Endometrium (tissue), 2 donors: ENCODE results near the gene EMC8.
"Not testable (repeated sequence)": the region's sequence is repeated elsewhere in the genome, so short reads cannot be mapped to it uniquely, and the experiment has no call there.

Source experiments
- FAIRE-seq: peaks from 2 replicates; lab custom pipeline; 2012; peaks lifted over from hg19 to GRCh38; lab: Jason Lieb, UNC
- donor health status: control.
- donor health status: control.

EMC8 gene

DNA sequence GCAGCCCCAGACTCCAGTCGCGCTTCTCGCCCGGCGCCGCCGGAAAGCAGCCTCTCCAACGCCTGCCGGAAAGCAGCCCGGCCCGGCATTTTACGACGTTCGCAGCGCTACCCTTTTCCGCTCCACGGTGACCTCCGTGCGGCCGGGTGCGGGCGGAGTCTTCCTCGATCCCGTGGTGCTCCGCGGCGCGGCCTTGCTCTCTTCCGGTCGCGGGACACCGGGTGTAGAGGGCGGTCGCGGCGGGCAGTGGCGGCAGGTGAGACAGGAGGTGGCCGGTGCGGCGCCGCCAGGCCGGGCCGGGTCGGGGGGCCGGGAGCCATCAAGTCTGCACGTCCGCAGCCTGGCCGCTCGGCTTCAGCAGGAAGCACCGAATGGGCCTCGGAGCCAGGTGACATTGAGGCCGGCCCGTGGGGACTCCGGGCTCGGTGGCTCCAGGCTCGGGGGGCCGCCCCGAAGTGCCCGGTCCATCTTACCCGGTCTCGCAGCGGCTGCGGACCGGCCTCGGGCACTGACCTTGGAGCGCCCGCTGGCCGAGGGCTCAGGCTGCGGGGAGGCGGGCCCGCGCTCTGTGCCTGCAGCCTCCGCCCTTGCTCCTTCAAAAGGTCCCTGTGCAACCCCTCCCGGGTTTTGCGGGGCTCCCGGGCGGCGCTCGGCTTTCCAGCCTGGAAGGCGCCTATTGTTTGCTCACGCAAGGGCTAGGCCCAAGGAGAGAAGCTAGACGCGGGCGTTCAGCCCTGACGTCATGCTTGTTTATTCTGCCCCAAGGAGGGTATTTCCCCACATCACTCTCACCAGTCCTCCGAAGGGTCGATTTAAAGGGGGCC lies at the start of gene EMC8, which contains the start of gene COX4I1:
Gene EMC8, minus strand, starts transcription at position 48 of the 824 bp plus-strand sequence. CDS start 249 bp downstream, outside the sequence.
Gene COX4I1, plus strand, starts transcription at position 199 of the 824 bp plus-strand sequence. CDS start 1,511 bp downstream, outside the sequence.
- no peak for FAIRE-seq

DNA sequence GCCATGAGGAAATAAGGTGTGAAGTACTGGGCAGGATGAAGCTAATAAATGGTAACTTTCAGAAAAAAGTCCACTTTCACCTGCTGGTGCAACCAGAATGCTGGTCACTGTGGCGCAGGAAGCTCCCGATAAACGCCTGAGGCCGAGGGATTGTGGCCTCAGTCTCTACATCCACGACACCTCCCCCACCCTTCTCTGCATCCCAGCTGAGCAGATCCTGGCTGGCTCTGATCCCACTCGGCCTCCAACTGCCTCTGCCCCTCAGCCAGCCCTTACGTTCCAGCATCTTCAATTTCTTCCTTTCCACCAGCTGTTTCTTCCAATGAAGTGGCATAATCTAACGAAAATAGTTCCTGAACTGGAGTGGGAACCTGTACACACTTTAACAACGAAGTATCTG lies 49.6 kb upstream of the EMC8 start:
- FAIRE-seq, result no peak

DNA sequence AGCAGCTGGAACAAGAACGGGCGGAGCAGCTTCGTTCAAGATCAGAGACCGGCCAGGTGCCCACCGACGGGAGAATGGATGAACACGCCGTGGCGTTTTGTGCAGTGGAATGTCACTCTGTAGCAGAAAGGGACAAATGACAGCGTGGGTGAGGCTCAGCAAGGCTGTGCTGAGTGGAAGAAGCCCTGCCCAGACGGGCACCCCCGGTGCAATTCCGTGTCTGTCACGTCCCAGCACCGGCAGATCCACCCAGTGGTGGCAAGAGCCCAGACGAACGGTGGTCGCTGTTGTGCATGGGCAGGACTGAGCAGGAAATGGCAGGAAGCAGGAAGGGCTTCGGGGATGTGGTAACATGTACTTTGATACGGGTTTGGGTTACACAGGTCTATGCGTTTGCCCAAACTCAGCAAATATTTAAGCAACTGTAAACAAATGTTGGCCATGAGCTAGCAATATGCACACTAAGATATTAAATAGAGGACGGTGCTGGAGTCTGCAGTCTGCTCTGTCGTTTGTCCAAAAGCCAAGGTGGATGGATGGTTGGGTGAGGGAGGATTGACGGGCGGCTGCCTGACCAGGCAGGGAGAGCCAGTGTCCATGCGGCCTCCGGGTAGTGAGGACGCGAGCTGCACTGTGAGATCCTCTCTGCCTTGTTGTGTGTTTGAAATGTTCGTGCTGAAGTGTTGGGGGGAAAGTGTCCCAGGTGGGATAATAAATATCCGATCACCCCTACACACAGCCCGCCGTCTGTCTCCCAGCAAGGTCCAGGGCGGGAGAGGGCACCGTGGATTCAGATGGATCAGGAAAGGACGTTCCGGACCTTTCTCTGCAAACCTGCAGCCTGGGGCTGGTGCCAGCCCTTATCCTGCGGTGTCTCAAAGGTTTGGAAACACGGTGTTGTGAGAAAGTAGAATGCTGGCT lies 48.6 kb upstream of the EMC8 start:
- FAIRE-seq, result no peak

DNA sequence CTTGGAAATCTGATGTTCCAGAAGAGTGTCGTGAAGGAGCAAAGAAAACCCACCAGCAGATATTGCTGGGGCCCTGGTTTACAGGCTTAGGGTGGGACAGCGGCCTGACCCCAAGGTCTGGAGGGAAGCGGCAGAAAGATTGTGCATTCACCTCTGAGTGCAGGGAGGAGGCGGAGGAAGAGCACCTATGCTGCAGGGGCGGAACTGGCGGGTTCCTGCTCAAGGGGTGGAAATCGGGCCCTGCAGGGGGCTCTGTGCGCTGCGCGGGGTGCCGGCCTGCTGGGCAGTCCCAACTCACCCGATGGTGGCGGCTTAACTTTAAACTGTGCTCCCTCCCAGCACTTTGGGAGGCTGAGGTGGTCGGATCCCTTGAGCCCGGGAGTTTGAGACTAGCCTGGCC lies 47.7 kb upstream of the EMC8 start:
- no peak for FAIRE-seq

DNA sequence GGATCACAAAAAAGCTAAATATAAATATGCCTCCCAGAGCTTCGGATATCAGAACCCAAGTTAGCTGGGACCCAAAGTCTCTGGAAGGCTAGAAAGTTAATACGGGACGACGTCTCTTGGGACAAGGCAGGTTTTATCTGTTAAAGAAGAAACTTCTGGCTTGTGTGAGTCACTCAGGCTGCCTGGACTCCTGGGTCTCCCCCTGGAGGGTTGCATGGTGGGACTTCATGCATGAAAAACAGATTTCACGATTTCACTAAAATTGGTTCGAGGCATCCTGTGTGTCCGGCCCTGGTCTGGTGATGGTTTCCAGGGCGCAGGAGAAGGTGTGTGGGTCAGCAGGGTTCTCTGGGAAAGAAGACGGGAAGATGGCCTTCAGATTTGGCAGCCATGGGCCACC lies 47.1 kb upstream of the EMC8 start:
- no peak for FAIRE-seq

DNA sequence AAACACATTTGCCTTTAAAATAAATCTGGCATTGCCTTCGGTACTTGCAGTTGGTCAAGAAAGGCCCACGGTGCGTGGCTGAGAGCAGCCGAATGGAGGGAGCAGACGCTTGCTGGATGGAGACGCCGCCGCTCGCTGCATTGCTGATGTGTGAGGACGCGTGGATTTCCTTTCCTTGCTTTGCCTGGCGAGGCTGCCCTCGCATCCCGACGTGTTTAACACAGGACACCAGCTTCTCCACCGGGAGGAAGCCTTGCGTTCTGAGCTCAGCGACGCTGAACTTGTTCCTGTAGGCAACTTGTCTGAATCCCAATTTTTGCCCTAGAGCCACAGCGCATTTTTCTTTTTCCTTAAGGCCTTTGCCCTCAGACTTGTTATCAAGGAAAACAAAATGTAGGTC lies 45.9 kb upstream of the EMC8 start:
- FAIRE-seq, result no peak

DNA sequence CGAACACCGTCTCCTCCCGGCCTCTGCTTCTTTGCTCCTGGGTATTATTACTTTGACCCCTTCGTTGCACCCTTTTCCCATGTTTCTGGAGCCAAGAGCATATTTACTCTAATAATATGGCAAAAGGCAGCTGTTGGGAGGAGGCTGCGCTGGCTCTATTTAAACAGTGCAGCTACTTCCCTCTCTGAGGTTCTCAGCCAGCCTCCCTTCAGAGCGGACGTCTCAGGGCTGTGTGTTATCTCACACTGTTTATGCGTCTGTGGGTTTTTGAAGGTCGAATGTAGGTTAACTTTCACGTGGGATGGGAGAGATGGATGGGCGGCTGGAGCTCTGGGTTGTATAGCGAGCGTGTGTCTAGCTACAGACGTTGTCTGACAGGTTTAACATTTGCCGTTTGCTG lies 45.4 kb upstream of the EMC8 start:
- no peak for FAIRE-seq

DNA sequence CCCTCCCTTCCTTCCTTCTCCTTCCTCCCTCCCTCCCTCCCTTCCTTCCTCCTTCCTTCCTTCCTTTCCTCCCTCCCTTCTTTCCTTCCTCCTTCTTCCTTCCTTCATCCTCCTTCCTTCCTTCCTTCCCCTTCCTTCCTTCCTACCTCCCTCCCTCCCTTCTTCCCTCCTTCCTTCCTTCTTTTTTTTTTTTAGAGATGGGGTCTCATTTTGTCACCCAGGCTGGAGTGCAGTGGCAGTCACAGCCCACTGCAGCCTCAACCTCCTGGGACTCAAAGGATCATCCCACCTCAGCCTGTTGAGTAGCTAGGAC lies 44.8 kb upstream of the EMC8 start:
- FAIRE-seq, result no peak

DNA sequence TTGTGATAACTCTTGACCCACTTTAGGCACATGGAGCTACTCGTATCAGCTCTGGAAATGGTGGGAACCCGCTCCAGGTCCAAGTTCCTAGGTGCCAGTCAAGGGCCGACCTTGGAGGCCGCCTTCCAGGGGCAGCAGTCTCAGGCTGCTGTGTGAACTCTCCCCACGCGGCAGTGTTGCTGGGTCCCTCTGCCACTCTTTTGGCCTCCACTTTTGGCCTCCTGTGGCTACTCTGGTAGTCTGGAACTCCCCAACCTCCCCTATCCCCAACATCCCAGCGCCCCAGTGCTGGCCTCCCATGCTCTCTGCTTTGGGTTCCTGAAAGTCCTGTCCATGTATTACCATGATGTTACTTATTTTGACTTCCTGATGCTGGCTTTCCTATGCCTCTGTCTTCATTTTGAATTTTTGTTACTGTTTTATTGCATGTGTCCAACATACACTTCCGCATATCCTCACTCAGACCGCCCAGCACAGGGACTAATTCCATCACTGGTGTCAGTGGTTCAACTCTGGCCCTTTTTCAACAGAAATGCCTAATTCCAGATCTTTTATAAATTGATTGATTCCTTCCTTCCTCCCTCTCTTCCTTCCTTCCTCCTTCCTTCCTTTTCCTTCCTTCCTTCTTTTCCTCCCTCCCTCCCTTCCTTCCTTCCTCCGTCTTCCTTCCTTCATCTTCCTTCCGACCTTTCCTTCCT lies 44.3 kb upstream of the EMC8 start:
- no peak for FAIRE-seq

DNA sequence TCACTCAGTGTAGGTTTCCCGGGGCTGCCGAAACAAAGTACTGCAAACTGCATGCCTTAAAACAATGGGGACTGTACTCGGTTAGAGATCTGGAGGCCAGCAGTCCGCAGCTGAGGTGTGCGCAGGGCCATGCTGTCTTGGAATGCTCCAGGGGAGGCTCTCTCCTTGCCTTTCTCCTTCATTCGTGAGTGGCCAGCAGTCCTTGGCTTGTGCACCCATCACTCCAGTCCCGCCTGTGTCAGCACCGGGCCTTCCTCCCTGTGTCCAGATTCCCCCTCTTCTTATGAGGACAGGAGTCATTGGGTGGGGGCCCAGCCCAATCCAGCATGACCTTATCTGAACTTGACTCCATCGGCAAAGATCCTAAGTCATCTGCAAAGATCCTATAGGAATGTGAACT lies 43.5 kb upstream of the EMC8 start:
- no peak for FAIRE-seq

DNA sequence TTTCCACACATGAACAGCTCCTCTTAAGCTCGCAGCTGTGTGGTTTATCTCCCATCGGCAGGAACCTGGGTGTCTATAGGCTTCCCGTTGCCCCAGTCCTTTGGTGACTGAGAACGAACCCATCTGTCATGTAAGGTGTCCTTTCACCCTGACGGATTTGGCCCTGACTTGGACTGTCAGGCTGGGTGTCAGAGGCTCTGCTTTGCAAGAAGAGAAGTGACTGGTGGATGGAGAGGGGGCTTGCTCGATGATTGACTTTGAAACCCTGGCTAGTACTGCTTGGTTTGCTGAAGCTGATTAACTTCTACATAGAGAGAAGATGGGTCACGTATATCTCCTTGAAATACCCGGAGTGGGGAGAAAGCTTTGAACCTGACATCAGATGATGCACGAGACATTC lies 43.1 kb upstream of the EMC8 start:
- no peak for FAIRE-seq

DNA sequence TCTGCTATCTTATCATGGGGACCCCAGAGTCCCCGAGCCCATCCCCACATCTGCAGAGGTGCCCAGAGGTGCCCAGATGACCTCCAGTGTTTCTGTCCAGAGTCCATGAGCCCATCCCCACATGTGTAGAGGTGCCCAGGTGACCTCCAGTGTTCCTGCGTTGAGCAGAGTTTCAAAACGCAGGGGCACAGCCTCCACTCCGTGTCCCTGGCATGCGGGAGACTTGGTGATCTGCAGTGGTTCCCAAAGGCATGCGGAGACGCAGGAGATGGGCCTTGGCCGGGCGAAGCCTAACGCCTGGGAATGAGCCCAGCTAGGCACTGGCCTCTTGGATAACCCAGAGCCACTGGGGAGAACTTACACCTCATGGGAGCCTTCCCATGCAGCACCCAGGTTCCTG lies 41.5 kb upstream of the EMC8 start:
- no peak for FAIRE-seq

DNA sequence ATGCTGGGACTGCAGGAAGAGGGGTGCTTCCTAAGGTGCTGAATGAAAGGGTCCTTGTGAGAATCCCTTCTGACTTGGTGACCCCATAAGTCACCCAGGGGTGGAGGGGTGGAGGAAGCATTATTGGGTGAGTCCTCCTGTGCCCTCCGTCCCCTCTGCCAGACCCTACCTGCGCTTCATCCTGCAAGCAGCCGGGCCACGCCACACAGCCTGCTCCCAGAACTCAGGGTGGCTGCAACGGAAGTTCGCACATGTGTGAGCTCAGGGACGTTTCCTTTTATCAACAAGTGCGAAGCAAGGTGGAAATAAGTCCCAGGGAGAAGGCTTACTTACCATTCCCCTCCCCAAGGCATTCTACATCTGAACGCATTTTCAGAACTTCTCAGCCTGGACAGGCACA lies 41.1 kb upstream of the EMC8 start:
- FAIRE-seq, result no peak

DNA sequence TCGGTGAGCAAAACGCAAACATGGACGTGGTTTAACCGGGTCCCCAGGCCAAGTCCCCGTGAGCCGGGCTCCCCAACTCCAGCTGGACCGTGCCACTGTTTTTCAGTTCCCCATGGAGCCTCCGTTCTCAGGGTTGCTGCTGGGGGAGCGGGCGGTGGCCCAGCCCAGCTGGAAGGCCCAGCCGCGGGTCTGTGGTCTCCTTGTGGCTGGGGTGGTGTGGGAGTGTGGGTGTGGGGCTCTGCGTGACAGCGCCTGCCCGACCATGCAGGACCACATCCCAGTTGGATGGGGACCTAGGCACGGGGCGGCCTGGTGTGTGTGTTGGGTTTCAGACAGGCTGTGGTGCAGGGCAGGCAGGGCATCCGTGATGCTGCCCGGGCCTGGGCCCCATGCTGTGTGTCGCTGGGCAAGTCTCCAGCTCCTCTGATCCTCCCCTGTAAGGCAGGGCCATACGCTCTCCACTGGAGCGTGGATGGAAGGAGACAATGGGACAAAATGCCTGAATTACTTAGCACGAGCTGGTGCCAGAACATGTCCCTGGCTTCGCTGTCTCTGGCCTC lies 40.4 kb upstream of the EMC8 start:
- no peak for FAIRE-seq

DNA sequence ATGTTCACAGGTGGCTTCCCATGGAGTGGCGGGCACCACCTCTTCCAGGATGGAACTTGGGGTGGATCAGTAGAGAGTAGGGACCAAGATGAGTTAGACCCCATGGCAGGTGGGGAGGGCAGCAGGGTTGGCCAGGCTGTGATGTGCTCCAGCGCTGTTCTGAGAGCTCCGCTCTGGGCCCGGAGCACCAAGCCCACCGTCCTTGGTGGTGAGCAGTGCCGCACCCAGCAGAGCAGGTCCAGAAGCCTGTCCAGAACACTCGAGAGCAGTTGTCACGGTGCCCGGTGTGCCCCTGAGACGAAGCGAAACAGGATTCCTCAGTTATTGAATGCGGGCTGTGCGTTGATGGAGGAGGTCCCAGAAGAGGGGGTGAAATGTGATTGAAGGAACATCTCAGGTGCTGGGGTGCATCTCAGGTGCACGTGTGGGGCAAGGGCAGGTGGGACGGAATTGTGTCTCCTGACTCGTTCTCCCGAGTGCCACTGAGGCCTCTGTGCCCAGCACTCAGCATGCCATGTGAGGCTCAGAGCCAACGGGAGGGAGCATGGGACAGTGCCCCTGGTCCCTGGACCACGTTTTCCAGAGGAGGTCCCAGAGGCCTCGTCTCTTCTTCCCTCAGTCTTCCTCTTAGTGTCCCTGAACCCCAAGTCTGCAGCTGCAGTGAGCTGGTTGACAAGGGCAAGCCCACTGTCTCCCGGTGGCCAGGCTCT lies 39.7 kb upstream of the EMC8 start:
- FAIRE-seq, result no peak

DNA sequence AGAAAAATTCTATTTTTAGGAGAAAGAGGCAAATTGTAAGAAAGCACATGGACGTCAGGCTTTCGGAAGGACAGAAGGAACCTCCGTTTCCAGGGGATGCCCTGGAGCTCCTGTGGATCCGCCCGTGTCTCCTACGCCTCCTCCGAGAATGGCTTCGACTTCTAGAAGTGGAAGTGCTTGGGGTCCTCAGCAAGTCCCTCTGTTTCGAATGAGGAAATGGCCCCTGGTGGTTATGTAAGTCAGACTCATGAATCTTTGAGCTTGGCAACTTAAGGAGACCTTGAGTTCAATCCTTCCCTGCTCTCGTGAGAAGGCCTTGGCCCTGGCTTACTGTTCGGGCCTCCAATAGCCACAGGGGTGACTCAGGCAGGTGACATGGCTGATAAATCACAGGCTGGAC lies 39.0 kb upstream of the EMC8 start:
- no peak for FAIRE-seq

DNA sequence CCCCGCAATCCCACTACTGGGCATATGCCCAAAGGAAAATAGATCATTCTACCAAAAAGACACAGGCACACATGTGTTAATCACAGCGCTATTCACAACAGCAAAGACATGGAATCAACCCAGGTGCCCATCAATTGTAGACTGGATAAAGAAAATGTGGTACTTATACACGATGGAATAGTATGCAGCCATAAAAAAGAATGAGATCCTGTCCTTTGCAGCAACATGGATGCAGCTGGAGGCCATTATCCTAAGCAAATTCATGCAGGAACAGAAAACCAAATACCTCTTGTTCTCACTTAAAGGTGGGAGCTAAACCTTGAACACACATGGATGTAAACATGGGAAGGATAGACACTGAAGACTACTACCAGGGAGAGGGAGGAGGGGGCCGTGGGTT lies 38.3 kb upstream of the EMC8 start:
- FAIRE-seq, result not testable (repeated sequence)

DNA sequence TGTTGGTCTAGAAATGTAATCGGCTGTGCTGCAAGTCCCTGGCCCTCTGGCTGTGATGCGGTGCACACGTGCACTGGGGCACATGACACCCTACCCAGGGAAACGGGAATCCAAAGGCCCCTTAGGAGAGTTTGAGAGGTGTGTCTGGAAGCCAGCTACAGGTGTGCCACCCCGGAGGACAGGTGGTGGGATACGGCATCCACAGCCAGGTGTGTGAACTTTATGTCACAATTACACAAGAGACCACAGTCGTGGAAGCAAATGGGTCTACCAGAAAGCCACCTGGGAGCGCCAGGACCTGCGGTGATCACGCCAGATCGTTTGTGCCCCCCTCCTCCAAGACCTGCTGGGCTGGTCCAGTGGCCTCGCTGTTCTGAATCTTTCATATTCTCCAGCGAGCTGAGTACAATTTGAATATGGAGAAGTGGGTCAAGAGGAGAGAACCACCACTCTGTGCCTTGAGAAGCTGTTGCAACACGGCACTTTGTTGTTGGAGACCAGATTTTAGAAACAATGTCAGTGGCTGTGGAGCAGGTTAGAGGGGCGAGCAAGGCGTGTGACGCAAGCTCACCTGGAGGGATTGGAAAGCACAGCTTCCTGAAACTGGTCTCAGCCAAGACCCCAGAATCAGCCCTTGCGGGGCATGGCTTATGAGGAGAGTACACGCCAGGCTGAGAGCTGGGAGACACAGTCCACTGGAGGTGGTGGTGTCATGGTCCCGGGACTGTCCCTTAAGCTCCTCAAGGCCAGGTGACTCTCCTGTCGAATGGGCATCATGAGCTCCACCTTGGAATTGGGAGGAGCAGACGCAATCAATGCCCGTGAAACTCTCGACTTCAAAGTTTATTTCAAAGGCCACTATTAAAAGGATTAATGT lies 37.6 kb upstream of the EMC8 start:
- no peak for FAIRE-seq

DNA sequence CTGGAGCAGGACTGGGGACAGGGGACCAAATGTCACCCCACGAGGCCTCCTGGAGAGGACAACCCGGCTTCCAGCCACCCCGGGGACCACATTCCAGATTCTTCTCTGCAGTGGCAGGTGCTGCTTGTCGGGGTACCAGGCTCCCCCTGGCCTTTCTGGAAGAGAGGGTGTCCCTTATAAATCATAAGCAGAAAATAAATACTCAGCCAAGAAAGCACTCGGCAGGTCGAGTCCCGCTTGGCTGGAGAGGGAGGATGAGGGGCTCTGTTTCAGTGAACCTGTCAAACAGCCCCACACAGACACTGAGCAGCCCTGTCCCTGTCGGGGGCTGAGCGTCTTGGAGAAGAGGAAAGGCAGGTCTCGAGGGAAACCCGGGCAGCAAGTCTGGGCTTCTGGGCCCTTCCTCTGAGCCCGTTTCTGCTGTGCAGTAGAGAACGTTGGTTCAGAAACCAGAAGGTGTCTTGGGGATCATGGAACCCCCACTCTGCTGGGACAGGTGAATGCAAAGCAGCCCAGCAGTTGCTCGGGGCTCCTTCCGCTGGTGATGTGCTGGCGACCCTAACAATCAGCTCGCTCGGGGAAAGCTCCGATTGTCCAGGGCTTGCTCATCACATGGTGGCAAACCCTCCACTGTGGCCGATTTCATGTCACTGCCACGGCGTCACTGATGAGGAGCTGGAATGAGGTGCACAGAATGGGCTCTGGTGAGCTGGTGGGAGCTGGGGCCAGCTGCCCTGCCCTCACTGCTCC lies 36.8 kb upstream of the EMC8 start:
- FAIRE-seq, result no peak

DNA sequence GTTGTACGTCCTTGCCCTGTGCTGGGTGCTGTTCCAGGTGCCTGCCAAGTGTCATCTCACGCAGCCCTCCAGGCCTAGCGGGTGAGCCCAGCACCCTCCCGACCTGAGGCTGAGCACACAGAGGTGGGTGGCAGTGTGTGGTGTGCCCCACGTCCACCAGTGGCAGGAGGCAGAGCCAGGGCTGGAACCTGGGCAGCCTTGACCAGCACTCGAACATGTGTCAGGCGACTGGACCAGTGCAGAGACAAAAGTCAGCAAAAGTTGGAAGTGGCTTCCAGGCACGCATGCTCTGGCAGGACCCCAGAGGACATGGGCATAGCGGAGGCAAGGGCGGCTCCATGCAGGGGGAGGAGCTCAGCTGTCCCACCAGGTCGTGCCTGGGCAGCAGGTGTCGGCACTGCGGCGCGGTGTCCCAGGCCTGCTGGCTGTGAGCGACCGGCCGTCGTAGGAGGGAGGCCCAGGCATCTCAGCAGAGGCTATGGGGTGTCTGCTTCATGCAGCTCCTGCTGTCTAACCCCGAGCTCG lies 35.9 kb upstream of the EMC8 start:
- FAIRE-seq, result no peak
